IMR-90 (cell line): ENCODE data around the gene CDX2. TPM values are rescaled to one million over a fixed set of nuclear protein-coding genes. Genes with fewer than 3 reads are reported as not detected.

Experiments
- ATAC-seq: fragments of 200-7000 bp; cut with Tn5 transposase; 2 replicates; pipeline ENCODE4 v1.9.1; 2020; ENCODE audit warnings: low read depth, mild to moderate bottlenecking, moderate library complexity
- BruUV-seq: library from RNA; stranded (reverse); fragments of 400-500 nt; replicated peaks from 2 replicates; lab custom pipeline; 2021; lab: Mats Ljungman, UMichigan
- CTCF ChIA-PET: fragments of 300-600 bp; formaldehyde crosslinking; extraction: SDS; loops from one replicate; lab custom pipeline; 2021; ENCODE audit warnings: antibody characterized with exemption; lab: Yijun Ruan, JAX
- POLR2A ChIA-PET: fragments of 300-600 bp; sonication (Branson Sonifier 250); formaldehyde crosslinking; loops from one replicate; lab custom pipeline; 2022; ENCODE audit warnings: antibody characterized with exemption; ENCODE audit not compliant: unreplicated experiment; lab: Charles Lee
- DNase-seq: peaks from one replicate; pipeline ENCODE4 v3.0.0; 2013
- H2AFZ ChIP-seq: replicated peaks from 2 replicates; pipeline ENCODE3; 2013; ENCODE audit warnings: low read length, mild to moderate bottlenecking; ENCODE audit not compliant: poor library complexity
- H2AK5ac ChIP-seq: 2 replicates; pipeline ENCODE4 v1.6.1; 2013; ENCODE audit warnings: low read depth, low read length, inconsistent platforms
- H2AK9ac ChIP-seq: replicated peaks from 2 replicates; pipeline ENCODE3; 2013; ENCODE audit warnings: mild to moderate bottlenecking, low read depth, low read length, moderate library complexity; ENCODE audit not compliant: poor library complexity
- H2BK120ac ChIP-seq: 2 replicates; pipeline ENCODE4 v1.6.1; 2013; ENCODE audit warnings: low read depth, low read length, inconsistent platforms
- H2BK15ac ChIP-seq: 3 replicates; pipeline ENCODE4 v1.6.1; 2013; ENCODE audit warnings: low read depth, low read length, inconsistent platforms
- H2BK20ac ChIP-seq: 2 replicates; pipeline ENCODE4 v1.6.1; 2013; ENCODE audit warnings: low read depth, mild to moderate bottlenecking, inconsistent platforms, low read length, moderate library complexity
- H2BK5ac ChIP-seq: 2 replicates; pipeline ENCODE4 v1.6.1; 2013; ENCODE audit warnings: mild to moderate bottlenecking, low read depth, low read length, inconsistent platforms; ENCODE audit not compliant: poor library complexity, severe bottlenecking
- H3K14ac ChIP-seq: replicated peaks from 2 replicates; pipeline ENCODE4 v1.6.1; 2013; ENCODE audit warnings: low read depth, low read length, inconsistent platforms
- H3K18ac ChIP-seq: 2 replicates; pipeline ENCODE4 v1.6.1; 2013; ENCODE audit warnings: low read depth, low read length, control low read depth
- H3K23ac ChIP-seq: 2 replicates; pipeline ENCODE4 v1.6.1; 2013; ENCODE audit warnings: low read depth, low read length, inconsistent platforms
- H3K27ac ChIP-seq: 2 replicates; pipeline ENCODE4 v1.5.1; 2013; ENCODE audit warnings: mild to moderate bottlenecking, control low read depth, low read length; ENCODE audit not compliant: insufficient read depth
- H3K27me3 ChIP-seq: 2 replicates; pipeline ENCODE4 v1.6.1; 2013; ENCODE audit warnings: low read length; ENCODE audit not compliant: control insufficient read depth, insufficient read depth
- H3K36me3 ChIP-seq: 2 replicates; pipeline ENCODE4 v1.6.1; 2013; ENCODE audit warnings: low read length, mixed read lengths; ENCODE audit not compliant: control insufficient read depth, insufficient read depth
- H3K4ac ChIP-seq: 2 replicates; pipeline ENCODE4 v1.6.1; 2013; ENCODE audit warnings: low read depth, low read length, inconsistent platforms
- H3K4me1 ChIP-seq: 2 replicates; pipeline ENCODE4 v1.6.1; 2013; ENCODE audit warnings: low read length, mixed read lengths; ENCODE audit not compliant: control insufficient read depth, insufficient read depth
- H3K4me2 ChIP-seq: 2 replicates; pipeline ENCODE4 v1.6.1; 2013; ENCODE audit warnings: low read depth, mild to moderate bottlenecking, control low read depth, low read length, moderate library complexity
- H3K4me3 ChIP-seq: 2 replicates; pipeline ENCODE4 v1.5.1; 2013; ENCODE audit warnings: low read depth, mild to moderate bottlenecking, control low read depth, low read length, moderate library complexity; ENCODE audit not compliant: insufficient read depth
- H3K56ac ChIP-seq: 2 replicates; pipeline ENCODE4 v1.6.1; 2013; ENCODE audit warnings: low read length, inconsistent platforms; ENCODE audit not compliant: insufficient read depth; ENCODE audit errors: extremely low read depth
- H3K79me1 ChIP-seq, 2 experiments: 2 replicates each; pipeline ENCODE4 v1.6.1; 2013; ENCODE audit warnings: low read length in 2 of 2, inconsistent platforms in 1 of 2, low read depth in 1 of 2
- H3K9ac ChIP-seq: 2 replicates; pipeline ENCODE4 v1.6.1; 2013; ENCODE audit warnings: low read depth, low read length, control low read depth
- H3K9me1 ChIP-seq: 2 replicates; pipeline ENCODE4 v1.6.1; 2013; ENCODE audit warnings: low read length, inconsistent platforms; ENCODE audit not compliant: insufficient read depth
- H3K9me3 ChIP-seq: 2 replicates; pipeline ENCODE4 v1.6.1; 2013; ENCODE audit warnings: low read length; ENCODE audit not compliant: control insufficient read depth, insufficient read depth
- H4K20me1 ChIP-seq: 2 replicates; pipeline ENCODE4 v1.6.1; 2013; ENCODE audit warnings: low read length, inconsistent platforms; ENCODE audit not compliant: insufficient read depth
- H4K5ac ChIP-seq: 2 replicates; pipeline ENCODE4 v1.6.1; 2013; ENCODE audit warnings: mild to moderate bottlenecking, low read depth, low read length, control low read depth
- H4K8ac ChIP-seq, 2 experiments: 2 replicates each; pipeline ENCODE4 v1.6.1; 2013; ENCODE audit warnings: low read depth in 2 of 2, low read length in 2 of 2, control low read depth in 1 of 2, inconsistent platforms in 1 of 2
- H4K91ac ChIP-seq: 2 replicates; pipeline ENCODE4 v1.6.1; 2013; ENCODE audit warnings: low read depth, low read length, inconsistent platforms; ENCODE audit not compliant: insufficient read depth
- FOS ChIP-seq: fragments of 150-350 bp; IDR thresholded peaks from 2 replicates; pipeline ENCODE4 v1.6.1; 2016; ENCODE audit warnings: low read depth, low read length
- MAFK ChIP-seq: IDR thresholded peaks from 2 replicates; pipeline ENCODE4 v1.6.1; 2012; ENCODE audit warnings: low read depth, low read length, improper control_type of control experiment
- MAZ ChIP-seq: IDR thresholded peaks from 2 replicates; pipeline ENCODE4 v1.6.1; 2012; ENCODE audit warnings: low read depth, mild to moderate bottlenecking, low read length, improper control_type of control experiment, moderate library complexity, borderline replicate concordance
- MXI1 ChIP-seq: IDR thresholded peaks from 2 replicates; pipeline ENCODE4 v1.6.1; 2012; ENCODE audit warnings: low read depth, mild to moderate bottlenecking, low read length, moderate library complexity, borderline replicate concordance
- POLR2A ChIP-seq: IDR thresholded peaks from 2 replicates; pipeline ENCODE4 v1.6.1; 2012; ENCODE audit warnings: mild to moderate bottlenecking, low read depth, low read length
- RAD21 ChIP-seq: IDR thresholded peaks from 2 replicates; pipeline ENCODE4 v1.6.1; 2012; ENCODE audit warnings: low read length, improper control_type of control experiment
- RFX5 ChIP-seq: IDR thresholded peaks from 2 replicates; pipeline ENCODE4 v1.8.0; 2012; ENCODE audit warnings: low read depth, mild to moderate bottlenecking, low read length, moderate library complexity
- whole genome bisulfite sequencing, 2 experiments: methylation state at CpG; one replicate each; pipeline versions ENCODE4 v1.1.5 to v1.1.7; 2013; ENCODE audit warnings: missing lambda C conversion rate in 2 of 2; ENCODE audit not compliant: insufficient read length in 1 of 2; ENCODE audit errors: extremely low coverage in 2 of 2; 5-methylcytosine and 5-hydroxymethylcytosine counted together
- dilution Hi-C: fragments of 300-500 bp; cut with HindIII; formaldehyde crosslinking; loops from one replicate; pipeline ENCODE4 v1.14.3; 2018; ENCODE audit warnings: low sequenced_read_pairs; ENCODE audit not compliant: unreplicated experiment
- in situ Hi-C: fragments of 300-500 bp; cut with MboI; formaldehyde crosslinking; loops from 3 replicates; pipeline ENCODE4 v1.14.3; 2019; ENCODE audit warnings: low sequenced_read_pairs, inconsistent platforms, mixed read lengths
- intact Hi-C: fragments of 100-400 bp; cut with micrococcal nuclease; formaldehyde crosslinking; loops from 2 replicates; pipeline ENCODE4 v1.10.0; 2022
- polyA plus RNA-seq, 3 experiments: library from polyadenylated mRNA; depleted of rRNA; stranded (reverse); fragments of >200 nt; gene quantifications; 2 replicates each; pipeline ENCODE4 v1.2.3, GENCODE V29; 2012; ENCODE audit warnings: low replicate concordance in 1 of 3
- total RNA-seq: library from RNA; depleted of rRNA; stranded (reverse); fragments of >200 nt; gene quantifications from 2 replicates; pipeline ENCODE4 v1.2.3, GENCODE V29; 2012
- TF ChIP-seq, protein P1 (sequence below): fragments of 150-350 bp; IDR thresholded peaks from 2 replicates; pipeline ENCODE4 v1.6.1; 2016; ENCODE audit warnings: low read depth, mild to moderate bottlenecking, low read length, moderate library complexity, borderline replicate concordance

Gene CDX2
- total and polyA plus RNA-seq, 2 of the 4 experiments (the other 2 are of a cell fraction): not detected

GRCh38 chr13:27970382-27971235, 1.5 kb upstream of the CDX2 start:
- ATAC-seq (no peak), DNase-seq (no peak)
- H3K4me2 ChIP-seq: no peak overlapping the region
- no peaks in the 10 kb centered on the region for H3K79me1 ChIP-seq
- POLR2A ChIA-PET: no interaction called here
- H3K27me3 ChIP-seq: peaks cover 97% of the 10 kb centered on the region
- no peak overlapping the region for H3K4me3 ChIP-seq
- CTCF ChIA-PET: interaction anchor here (0.6 kb wide), 1 partner anchor 39 kb away, joined by 4 read pairs; no protein-coding TSS in a partner anchor
- H3K36me3 ChIP-seq: no peaks in the 10 kb centered on the region
- H3K4me1 ChIP-seq: no peaks in the 10 kb centered on the region
- H3K9ac ChIP-seq: no peak overlapping the region
- dilution Hi-C loops: no loop called here
- in situ Hi-C loops: no loop called here
- H4K20me1 ChIP-seq: peaks cover 4% of the 10 kb centered on the region
- TF ChIP-seq MAFK (no peak), RAD21 (no peak), RFX5 (no peak), FOS (no peak), MAZ (no peak), POLR2A (no peak), MXI1 (no peak)
- TF ChIP-seq, protein P1, sequence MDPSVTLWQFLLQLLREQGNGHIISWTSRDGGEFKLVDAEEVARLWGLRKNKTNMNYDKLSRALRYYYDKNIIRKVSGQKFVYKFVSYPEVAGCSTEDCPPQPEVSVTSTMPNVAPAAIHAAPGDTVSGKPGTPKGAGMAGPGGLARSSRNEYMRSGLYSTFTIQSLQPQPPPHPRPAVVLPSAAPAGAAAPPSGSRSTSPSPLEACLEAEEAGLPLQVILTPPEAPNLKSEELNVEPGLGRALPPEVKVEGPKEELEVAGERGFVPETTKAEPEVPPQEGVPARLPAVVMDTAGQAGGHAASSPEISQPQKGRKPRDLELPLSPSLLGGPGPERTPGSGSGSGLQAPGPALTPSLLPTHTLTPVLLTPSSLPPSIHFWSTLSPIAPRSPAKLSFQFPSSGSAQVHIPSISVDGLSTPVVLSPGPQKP: no peak
- no peak overlapping the region for H2BK5ac ChIP-seq
- no peak overlapping the region for H4K8ac ChIP-seq
- H3K27ac ChIP-seq: no peak overlapping the region
- intact Hi-C loops: no loop called here
- H2BK20ac ChIP-seq: no peak overlapping the region
- no peak overlapping the region for H2AK5ac ChIP-seq
- H3K4ac ChIP-seq: no peak overlapping the region
- no peak overlapping the region for H4K91ac ChIP-seq
- no peak overlapping the region for H2AK9ac ChIP-seq
- no peak overlapping the region for H2BK15ac ChIP-seq
- 3% methylated on average over 24 of the region's 53 CpGs; no CpG with 5 or more reads in 1 of the 2 experiments for WGBS, 2 experiments
- H3K14ac ChIP-seq: no peak overlapping the region
- H3K9me3 ChIP-seq: peaks cover 3% of the 10 kb centered on the region; the same call in 1 of the 2 replicates
- H2BK120ac ChIP-seq: no peak overlapping the region
- H4K5ac ChIP-seq: no peak overlapping the region
- H2AFZ ChIP-seq: no peak overlapping the region
- BruUV-seq: no TSS peak
- H3K18ac ChIP-seq: no peak overlapping the region
- no peak overlapping the region for H3K23ac ChIP-seq
- no peaks in the 10 kb centered on the region; the same call in 1 of the 2 replicates for H3K9me1 ChIP-seq
- H3K56ac ChIP-seq: no peak overlapping the region
